Measurements from ENCODE around the gene ZNF385B. TPM values are rescaled to one million over a fixed set of nuclear protein-coding genes. Genes with fewer than 3 reads are reported as not detected.

Gene ZNF385B
- total and polyA plus RNA-seq, 9 donors: 4.8 to 20.9 (median 9.1) TPM

DNA sequence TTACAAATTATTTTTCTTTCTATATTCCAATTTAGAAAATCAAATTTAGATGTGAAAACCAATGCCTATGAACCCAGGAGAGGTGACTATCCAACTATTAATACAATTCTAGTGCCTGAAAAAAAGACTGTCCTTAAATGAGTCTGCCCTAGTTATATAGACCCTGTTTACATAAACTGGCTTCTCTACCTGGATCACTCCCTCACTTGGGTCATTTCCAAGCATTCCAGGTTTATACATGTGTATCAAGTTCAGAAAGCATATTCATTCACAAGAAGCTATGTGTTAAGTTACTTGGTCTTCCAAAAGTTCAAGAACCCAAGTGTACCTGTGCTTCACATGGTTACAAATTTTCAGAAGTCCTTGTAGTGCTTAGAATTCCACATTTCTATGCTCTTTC lies 8.3 kb downstream of the ZNF385B start:
- no peak for DNase-seq
- H3K27me3 ChIP-seq: no peaks in the 10 kb centered on the region
- intact Hi-C loops (cut with DNase I): no loop called here
- TF ChIP-seq EP300 (IDR thresholded peaks at IDR 0.05): no peak
- no peak for TF ChIP-seq POLR2A (IDR thresholded peaks at IDR 0.05)
- TF ChIP-seq CTCF (IDR thresholded peaks at IDR 0.05): no peak
- H3K4me3 ChIP-seq: no peak overlapping the region
- no peak overlapping the region for H3K27ac ChIP-seq
- no peaks in the 10 kb centered on the region for H3K36me3 ChIP-seq
- H3K9me3 ChIP-seq: no peaks in the 10 kb centered on the region
- no peaks in the 10 kb centered on the region for H3K4me1 ChIP-seq (ENCODE audit: insufficient read depth)

DNA sequence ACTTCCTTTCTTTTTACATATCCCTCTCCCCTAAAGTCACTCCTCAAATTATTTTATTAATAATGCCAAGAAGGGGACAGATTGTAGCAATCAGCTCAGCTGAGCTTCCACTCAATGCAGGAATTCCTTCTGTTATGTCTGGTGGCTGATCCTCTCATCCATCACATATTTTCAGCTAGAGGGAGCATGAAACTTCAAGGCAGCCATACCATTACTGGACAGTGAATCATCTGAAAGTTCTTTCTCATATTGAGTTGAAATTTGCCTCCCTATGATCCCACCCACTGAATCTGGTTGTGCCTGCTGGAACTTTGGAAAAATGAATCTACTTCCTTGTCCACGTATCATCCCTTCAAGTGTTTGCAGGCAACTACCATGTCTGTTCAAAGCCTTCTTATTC lies 11.2 kb downstream of the ZNF385B start:
- no peaks in the 10 kb centered on the region for H3K4me1 ChIP-seq (ENCODE audit: insufficient read depth)
- DNase-seq: no peak
- no peak overlapping the region for H3K4me3 ChIP-seq
- H3K36me3 ChIP-seq: no peaks in the 10 kb centered on the region
- 52 to 73% (median 67%) methylated on average over 1 of the region's 1 CpG for WGBS, 3 donors
- H3K27me3 ChIP-seq: no peaks in the 10 kb centered on the region
- no peak for TF ChIP-seq EP300 (IDR thresholded peaks at IDR 0.05)
- TF ChIP-seq POLR2A (IDR thresholded peaks at IDR 0.05): no peak
- no peak for TF ChIP-seq CTCF (IDR thresholded peaks at IDR 0.05)
- no peaks in the 10 kb centered on the region for H3K9me3 ChIP-seq
- intact Hi-C loops (cut with DNase I): no loop called here
- no peak overlapping the region for H3K27ac ChIP-seq

DNA sequence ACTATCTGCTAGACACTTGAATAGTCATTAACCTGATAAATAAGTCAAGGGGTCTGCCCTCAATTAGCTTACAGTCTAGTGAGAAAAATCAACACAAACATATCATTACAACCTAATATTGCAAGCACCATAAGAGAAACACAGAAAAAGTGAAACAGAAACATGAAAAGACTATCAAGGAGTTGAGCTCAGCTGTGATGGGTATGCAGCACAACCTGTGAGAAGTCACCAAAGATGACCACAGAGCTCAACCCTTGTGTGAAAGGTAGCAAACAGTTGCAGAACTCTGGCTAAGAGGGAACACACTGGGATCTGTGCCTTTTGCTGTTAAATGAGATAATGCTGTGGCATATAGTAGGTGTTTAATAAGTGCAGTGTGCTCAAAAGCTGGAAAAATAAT lies 11.7 kb downstream of the ZNF385B start:
- DNase-seq: no peak
- Histone ChIP-seq H3K27me3 (no peaks in the 10 kb centered on the region), H3K9me3 (no peaks in the 10 kb centered on the region), H3K4me1 (ENCODE audit: insufficient read depth) (no peaks in the 10 kb centered on the region), H3K27ac (no peak overlapping the region), H3K36me3 (no peaks in the 10 kb centered on the region), H3K4me3 (no peak overlapping the region)
- intact Hi-C loops (cut with DNase I): no loop called here
- TF ChIP-seq CTCF (IDR thresholded peaks at IDR 0.05) (no peak), EP300 (IDR thresholded peaks at IDR 0.05) (no peak), POLR2A (IDR thresholded peaks at IDR 0.05) (no peak)

- no peak for DNase-seq
- Histone ChIP-seq H3K9me3 (no peaks in the 10 kb centered on the region), H3K4me1 (ENCODE audit: insufficient read depth) (no peaks in the 10 kb centered on the region), H3K27me3 (no peaks in the 10 kb centered on the region), H3K4me3 (no peak overlapping the region), H3K36me3 (no peaks in the 10 kb centered on the region), H3K27ac (no peak overlapping the region)
- TF ChIP-seq EP300 (IDR thresholded peaks at IDR 0.05) (no peak), POLR2A (IDR thresholded peaks at IDR 0.05) (no peak), CTCF (IDR thresholded peaks at IDR 0.05) (no peak)
- intact Hi-C loops (cut with DNase I): no loop called here
Measured at GRCh38 chr2:179843541-179843940, 17.9 kb downstream of the ZNF385B start.

Data from ovary (tissue), 9 donors.